Measurements from ENCODE around the gene NCOA5.
A peak's percentile ranks its signal among the peaks of the same experiment; 100 is the strongest.
"Not testable (repeated sequence)": the region's sequence is repeated elsewhere in the genome, so short reads cannot be mapped to it uniquely, and the experiment has no call there.

NCOA5 gene

GRCh38 chr20:46102940-46103339 is 13.2 kb upstream of the NCOA5 start:
- Histone ChIP-seq H3K27ac (no peak overlapping the region), H3K4me3 (no peak overlapping the region)
- DNase-seq (ENCODE audit: low spot score), result no peak
- no peak for TF ChIP-seq CTCF (IDR thresholded peaks at IDR 0.05)

- no peak overlapping the region for H3K4me3 ChIP-seq
Measured at GRCh38 chr20:46101957-46102356, 12.2 kb upstream of the NCOA5 start.

GRCh38 chr20:46100988-46101387 is 11.2 kb upstream of the NCOA5 start:
- no peak overlapping the region for H3K4me3 ChIP-seq
- H3K27ac ChIP-seq, result no peak overlapping the region
- no peak for TF ChIP-seq CTCF (IDR thresholded peaks at IDR 0.05)
- DNase-seq (ENCODE audit: low spot score), result no peak

More at GRCh38 chr20:46101957-46102356, 12.2 kb upstream of the NCOA5 start:
- DNase-seq (ENCODE audit: low spot score), result no peak
- no peak for TF ChIP-seq CTCF (IDR thresholded peaks at IDR 0.05)
- no peak overlapping the region for H3K27ac ChIP-seq

GRCh38 chr20:46100444-46100843 is 10.7 kb upstream of the NCOA5 start:
- H3K27ac ChIP-seq; DNase-seq (ENCODE audit: low spot score); H3K4me3 ChIP-seq: not testable (repeated sequence)

- DNase-seq (ENCODE audit: low spot score), result no peak
- Histone ChIP-seq H3K27ac (no peak overlapping the region), H3K4me3 (peak overlapping the region; percentile 12)
- TF ChIP-seq CTCF (IDR thresholded peaks at IDR 0.05), result no peak
Measured at GRCh38 chr20:46099491-46100287, 9.9 kb upstream of the NCOA5 start.

GRCh38 chr20:46093531-46093930 is 3.8 kb upstream of the NCOA5 start:
- DNase-seq (ENCODE audit: low spot score), result no peak
- Histone ChIP-seq H3K4me3 (no peak overlapping the region), H3K27ac (no peak overlapping the region)
- TF ChIP-seq CTCF (IDR thresholded peaks at IDR 0.05), result no peak

- not testable (repeated sequence) for DNase-seq (ENCODE audit: low spot score); H3K4me3 ChIP-seq; H3K27ac ChIP-seq
Measured at GRCh38 chr20:46091622-46092535, 2.1 kb upstream of the NCOA5 start.

- no peak for DNase-seq (ENCODE audit: low spot score)
- peak overlapping the region; percentile 95 to 97 for H3K27ac ChIP-seq
- TF ChIP-seq CTCF (IDR thresholded peaks at IDR 0.05), result no peak
- H3K4me3 ChIP-seq, result peak overlapping the region; percentile 80
Measured at GRCh38 chr20:46089167-46089416, 670 bp downstream of the NCOA5 start.

Measured in coronary artery (tissue), 2 donors.